ENCODE results near the gene HOXA1. TPM values are rescaled to one million over a fixed set of nuclear protein-coding genes. Genes with fewer than 3 reads are reported as not detected.

HOXA1 gene
- total and polyA plus RNA-seq, 2 of the 8 experiments (the other 6 are each of a cell fraction or from before 2014, with no cell fraction given), result not detected

DNA sequence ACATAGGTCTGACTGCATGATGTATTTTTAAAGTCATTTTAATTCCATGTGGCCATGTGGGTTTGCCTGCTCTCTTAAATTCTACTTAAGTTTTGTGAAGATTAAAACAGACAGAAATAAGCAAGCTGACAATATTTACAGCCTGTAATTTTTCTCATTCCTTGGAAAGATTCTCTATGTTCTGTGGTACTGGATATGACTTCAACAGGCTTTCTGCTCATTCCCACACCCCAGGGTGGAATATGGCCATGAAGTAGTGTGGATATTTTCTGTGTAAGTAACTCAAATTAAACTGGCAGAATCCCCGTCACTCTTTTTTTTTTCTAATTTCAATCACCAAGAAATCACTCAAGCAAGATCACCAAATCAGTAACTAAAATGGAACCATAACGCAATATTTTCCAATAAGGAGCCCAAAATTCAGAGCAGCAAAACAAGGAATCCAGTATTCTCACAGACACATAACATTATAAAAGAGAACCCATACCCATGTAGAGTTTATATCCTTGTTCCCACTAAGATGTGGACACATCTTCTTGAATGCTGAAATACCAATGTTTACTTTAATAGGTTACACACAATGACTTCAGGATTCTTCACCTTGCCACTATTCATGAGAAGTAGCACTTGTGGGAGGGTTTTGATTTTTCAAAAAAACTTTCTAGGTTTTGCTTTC, 42.0 kb upstream of the HOXA1 start:
- Histone ChIP-seq H4K91ac (replicated peaks; ENCODE audit: insufficient read length, low read length) (no peak overlapping the region), H3K18ac (ENCODE audit: extremely low read depth, low read length) (no peak overlapping the region), H2BK5ac (ENCODE audit: low read depth, low read length) (no peak overlapping the region), H3K4me1 (replicated peaks in 1 of 4; ENCODE audit: control insufficient read depth in 3 of 4, insufficient read depth in 4 of 4, low read length in 3 of 4) (peaks cover 0 to 5% (median 2%) of the 10 kb centered on the region in 4 experiments; a peak in 4 of 7 replicates), H3K14ac (ENCODE audit: insufficient read length) (no peak overlapping the region), H3K4ac (replicated peaks; ENCODE audit: insufficient read length, low read depth, low read length) (no peak overlapping the region), H3K27me3 (replicated peaks in 1 of 4; ENCODE audit: control insufficient read depth in 3 of 4, extremely low read depth in 1 of 4, insufficient read depth in 3 of 4, low read length in 3 of 4) (peaks cover 97 to 100% (median 100%) of the 10 kb centered on the region in 4 experiments), H3K4me3 (ENCODE audit: extremely low read depth in 1 of 4, insufficient read depth in 2 of 4, low read depth in 3 of 4, low read length in 4 of 4) (no peak overlapping the region), H4K8ac (ENCODE audit: extremely low read depth, insufficient read depth, low read length) (no peak overlapping the region), H2AK5ac (ENCODE audit: low read depth, low read length) (no peak overlapping the region), H4K20me1 (replicated peaks in 1 of 2; ENCODE audit: control insufficient read depth in 1 of 2, insufficient read depth in 2 of 2, low read length in 2 of 2) (peaks cover 17 to 22% of the 10 kb centered on the region in 2 experiments), H2BK12ac (ENCODE audit: low read depth, low read length) (no peak overlapping the region), H4K5ac (ENCODE audit: insufficient read length, low read depth, low read length) (no peak overlapping the region), H2BK15ac (ENCODE audit: low read length) (no peak overlapping the region), H3K23me2 (ENCODE audit: low read depth, low read length) (peaks cover 1% of the 10 kb centered on the region; the same call in 1 of the 2 replicates), H2BK120ac (replicated peaks; ENCODE audit: low read depth, low read length) (no peak overlapping the region), H3K79me1 (ENCODE audit: low read depth, low read length) (no peaks in the 10 kb centered on the region), H3K56ac (replicated peaks; ENCODE audit: insufficient read length, low read depth, low read length) (no peak overlapping the region), H2BK20ac (ENCODE audit: low read length) (no peak overlapping the region), H3K27ac (ENCODE audit: low read depth, low read length) (no peak overlapping the region), H3K9ac (replicated peaks in 1 of 4; ENCODE audit: extremely low read depth in 1 of 4, low read depth in 3 of 4, low read length in 3 of 4) (no peak overlapping the region), H3K23ac (ENCODE audit: insufficient read length) (no peak overlapping the region), H3K79me2 (ENCODE audit: control insufficient read depth in 1 of 2, insufficient read depth in 2 of 2, low read length in 2 of 2) (no peaks in the 10 kb centered on the region), H2AFZ (ENCODE audit: low read length) (no peak overlapping the region), H3K36me3 (ENCODE audit: control insufficient read depth in 2 of 4, insufficient read depth in 4 of 4, low read length in 3 of 4) (peaks cover 0 to 5% (median 0%) of the 10 kb centered on the region in 4 experiments; a peak in 1 of 8 replicates), H3K9me3 (ENCODE audit: insufficient read depth in 2 of 2, low read depth in 1 of 2, low read length in 1 of 2) (no peaks in the 10 kb centered on the region), H3K4me2 (ENCODE audit: insufficient read depth in 1 of 2, low read depth in 2 of 2, low read length in 2 of 2) (no peak overlapping the region)
- 64% methylated on average over 2 of the region's 2 CpGs; no CpG with 5 or more reads in 1 of the 2 experiments for WGBS, 2 experiments (ENCODE audit: extremely low coverage in 1 of 2, insufficient coverage in 1 of 2, insufficient read length in 1 of 2, insufficient replicate concordance in 2 of 2, low coverage in 1 of 2, low lambda C conversion rate in 2 of 2, missing lambda C conversion rate in 1 of 2)
- no peak for DNase-seq (ENCODE audit: low read depth in 1 of 2, low spot score in 2 of 2)
- FAIRE-seq, result no peak
- POLR2A ChIA-PET (ENCODE audit: partially characterized antibody), result no interaction called here
- TF ChIP-seq CBX8 (IDR thresholded peaks at IDR 0.05; ENCODE audit: borderline replicate concordance, low read depth, low read length) (peak; percentile 48), CTBP2 (IDR thresholded peaks at IDR 0.05; ENCODE audit: borderline replicate concordance, insufficient read depth, insufficient read length, low read length) (no peak)
- CTCF ChIA-PET (ENCODE audit: partially characterized antibody), result no interaction called here
